Measurements from ENCODE around the gene SMIM13.

DNA sequence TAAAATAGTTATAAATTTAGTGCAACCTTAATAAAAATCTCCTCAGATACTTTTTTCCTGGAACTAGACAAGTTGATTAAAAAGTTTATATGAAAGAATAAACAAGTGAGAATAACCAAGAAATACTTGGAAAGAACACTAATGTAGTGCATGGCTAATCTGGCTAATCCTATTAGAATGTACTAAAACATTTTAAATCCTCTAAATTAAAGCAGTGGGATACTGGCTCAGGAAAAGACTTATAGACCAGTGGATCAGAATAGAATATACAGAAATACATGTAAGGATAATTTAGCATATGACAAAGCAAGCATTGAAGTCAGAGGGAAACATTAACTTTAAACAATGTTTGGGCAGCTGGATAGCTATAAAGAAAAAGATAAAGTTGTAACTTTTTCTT lies 58.9 kb downstream of the SMIM13 start:
- TF ChIP-seq, protein P1, sequence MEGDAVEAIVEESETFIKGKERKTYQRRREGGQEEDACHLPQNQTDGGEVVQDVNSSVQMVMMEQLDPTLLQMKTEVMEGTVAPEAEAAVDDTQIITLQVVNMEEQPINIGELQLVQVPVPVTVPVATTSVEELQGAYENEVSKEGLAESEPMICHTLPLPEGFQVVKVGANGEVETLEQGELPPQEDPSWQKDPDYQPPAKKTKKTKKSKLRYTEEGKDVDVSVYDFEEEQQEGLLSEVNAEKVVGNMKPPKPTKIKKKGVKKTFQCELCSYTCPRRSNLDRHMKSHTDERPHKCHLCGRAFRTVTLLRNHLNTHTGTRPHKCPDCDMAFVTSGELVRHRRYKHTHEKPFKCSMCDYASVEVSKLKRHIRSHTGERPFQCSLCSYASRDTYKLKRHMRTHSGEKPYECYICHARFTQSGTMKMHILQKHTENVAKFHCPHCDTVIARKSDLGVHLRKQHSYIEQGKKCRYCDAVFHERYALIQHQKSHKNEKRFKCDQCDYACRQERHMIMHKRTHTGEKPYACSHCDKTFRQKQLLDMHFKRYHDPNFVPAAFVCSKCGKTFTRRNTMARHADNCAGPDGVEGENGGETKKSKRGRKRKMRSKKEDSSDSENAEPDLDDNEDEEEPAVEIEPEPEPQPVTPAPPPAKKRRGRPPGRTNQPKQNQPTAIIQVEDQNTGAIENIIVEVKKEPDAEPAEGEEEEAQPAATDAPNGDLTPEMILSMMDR (IDR thresholded peaks at IDR 0.05): no peak
- no peak for TF ChIP-seq POLR2A (IDR thresholded peaks at IDR 0.05)
- no peak for TF ChIP-seq POLR2AphosphoS5 (IDR thresholded peaks at IDR 0.05)
